CD4-positive, alpha-beta T cell treated with Interleukin-17A for 1 hour (primary cell): ENCODE data around the gene PLAC9.

ENCODE experiments used
- DNase-seq: peaks from one replicate; pipeline ENCODE4 v3.0.0-alpha.2; 2020

PLAC9 gene

GRCh38 chr10:80186364-80187012, 54.0 kb downstream of the PLAC9 start:
- no peak for DNase-seq

- DNase-seq, result no peak
These were observed 54.5 kb downstream of the PLAC9 start for GRCh38 chr10:80187060-80187459.

GRCh38 chr10:80187465-80188409, 55.2 kb downstream of the PLAC9 start:
- DNase-seq, result peak; percentile 93

DNA sequence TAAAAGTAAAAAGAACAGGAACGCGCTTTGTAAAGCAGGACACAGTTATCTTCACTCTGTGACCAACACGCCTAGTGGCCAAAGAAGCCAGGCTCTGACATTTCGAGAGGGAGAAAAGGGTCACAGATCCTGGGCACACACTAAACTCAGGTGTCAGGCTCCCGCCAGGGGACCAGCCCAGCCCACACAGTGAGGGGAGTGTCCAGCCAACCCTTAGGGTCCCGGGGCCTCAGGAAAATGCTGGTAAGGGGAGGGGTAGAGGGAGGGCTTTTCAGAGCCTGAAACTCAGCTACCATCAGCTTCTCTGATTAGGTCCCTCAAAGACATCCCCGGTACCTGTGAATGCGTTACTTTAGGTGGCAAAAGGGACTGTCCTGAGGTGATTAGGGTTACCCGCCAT, 56.2 kb downstream of the PLAC9 start:
- DNase-seq, result no peak

- peak; percentile 36 for DNase-seq
These were observed 59.2 kb downstream of the PLAC9 start for GRCh38 chr10:80191589-80192270.

DNA sequence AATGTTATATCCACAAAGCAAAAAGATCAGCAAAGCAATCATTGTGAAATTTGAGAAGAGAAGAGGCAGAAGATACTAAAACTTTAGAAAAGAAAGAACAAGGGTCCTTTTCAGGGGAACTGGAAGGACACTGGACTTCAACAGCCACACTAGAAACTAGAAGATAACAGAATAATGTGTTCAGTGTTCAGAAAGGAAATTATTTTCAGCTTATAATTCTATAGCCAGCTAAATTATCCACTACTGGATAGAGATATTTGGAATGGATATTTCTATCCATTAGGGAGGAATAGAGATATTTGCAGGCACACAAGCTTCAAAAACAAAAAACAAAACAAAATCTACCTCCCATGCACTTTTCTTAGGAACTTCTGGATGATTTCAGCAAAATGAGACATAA, 60.0 kb downstream of the PLAC9 start:
- DNase-seq, result no peak

- no peak for DNase-seq
These were observed 62.0 kb downstream of the PLAC9 start for GRCh38 chr10:80194373-80195045.
